H4 (cell line): ENCODE measurements around the gene NLRP5. TPM values are rescaled to one million over a fixed set of nuclear protein-coding genes. Genes with fewer than 3 reads are reported as not detected.
"Not testable (repeated sequence)": the region's sequence is repeated elsewhere in the genome, so short reads cannot be mapped to it uniquely, and the experiment has no call there.

Experiments used
- DNase-seq: peaks from one replicate; pipeline ENCODE4 v3.0.0-alpha.2; 2015; ENCODE audit warnings: low spot score
- total RNA-seq: library from RNA; depleted of rRNA; stranded (reverse); fragments of >200 nt; shearing (Covaris generic); gene quantifications from 2 replicates; pipeline ENCODE4 v1.2.3, GENCODE V29; 2014

The NLRP5 gene
- total RNA-seq, 1 experiment from 2014 or later, result 0.12 TPM

- peak; percentile 59 for DNase-seq
Measured at GRCh38 chr19:56076498-56076897, 89.9 kb downstream of the NLRP5 start.

GRCh38 chr19:56079609-56080008 is 93.0 kb downstream of the NLRP5 start:
- no peak for DNase-seq

GRCh38 chr19:56080669-56081401 is 94.3 kb downstream of the NLRP5 start:
- DNase-seq, result peak; percentile 66

GRCh38 chr19:56083668-56084067 is 97.1 kb downstream of the NLRP5 start:
- DNase-seq, result no peak

- DNase-seq, result no peak
Measured at GRCh38 chr19:56084835-56085536, 98.4 kb downstream of the NLRP5 start.

GRCh38 chr19:56085571-56086275 is 99.1 kb downstream of the NLRP5 start:
- no peak for DNase-seq

GRCh38 chr19:56086671-56087430 is 100.3 kb downstream of the NLRP5 start:
- DNase-seq, result no peak

GRCh38 chr19:56087647-56088496 is 101.3 kb downstream of the NLRP5 start:
- DNase-seq, result no peak

GRCh38 chr19:56088497-56089215 is 102.1 kb downstream of the NLRP5 start:
- no peak for DNase-seq

GRCh38 chr19:56089344-56089743 is 102.8 kb downstream of the NLRP5 start:
- no peak for DNase-seq

GRCh38 chr19:56091066-56091490 is 104.5 kb downstream of the NLRP5 start:
- DNase-seq, result no peak

- DNase-seq, result no peak
Measured at GRCh38 chr19:56091751-56092546, 105.4 kb downstream of the NLRP5 start.

- no peak for DNase-seq
Measured at GRCh38 chr19:56092685-56093631, 106.4 kb downstream of the NLRP5 start.

GRCh38 chr19:56094449-56094848 is 107.9 kb downstream of the NLRP5 start:
- no peak for DNase-seq

GRCh38 chr19:56096665-56097064 is 110.1 kb downstream of the NLRP5 start:
- DNase-seq, result no peak

- no peak for DNase-seq
Measured at GRCh38 chr19:56097306-56097705, 110.7 kb downstream of the NLRP5 start.

GRCh38 chr19:56097776-56098175 is 111.2 kb downstream of the NLRP5 start:
- no peak for DNase-seq

- not testable (repeated sequence) for DNase-seq
Measured at GRCh38 chr19:56098237-56098636, 111.7 kb downstream of the NLRP5 start.
